ENCODE results near the gene BTBD9. TPM values are rescaled to one million over a fixed set of nuclear protein-coding genes. Genes with fewer than 3 reads are reported as not detected.

Gene BTBD9
- total RNA-seq, 1 donor from 2014 or later = 10.3 TPM

GRCh38 chr6:38208028-38208427 lies 431.7 kb downstream of the BTBD9 start:
- no peaks in the 10 kb centered on the region for H3K36me3 Mint-ChIP-seq (ENCODE audit: low read depth, unreplicated experiment)
- H2AFZ ChIP-seq (ENCODE audit: low read depth, low read length) = no peak overlapping the region
- H3K4me1 Mint-ChIP-seq (ENCODE audit: low read depth, unreplicated experiment) = peaks cover 8% of the 10 kb centered on the region
- TF ChIP-seq CTCF (IDR thresholded peaks at IDR 0.05; ENCODE audit: insufficient read depth, low read depth, low read length) = no peak
- no peak for TF ChIP-seq EZH2 (IDR thresholded peaks at IDR 0.05; ENCODE audit: insufficient read depth, low read length)
- no peaks in the 10 kb centered on the region for H3K36me3 ChIP-seq (ENCODE audit: insufficient read depth, low read length)
- H3K27ac ChIP-seq (ENCODE audit: low read depth, low read length) = no peak overlapping the region
- H3K4me1 ChIP-seq (ENCODE audit: insufficient read depth, low read length) = no peaks in the 10 kb centered on the region
- DNase-seq (ENCODE audit: low read depth) = no peak
- no peak overlapping the region for H3K4me2 ChIP-seq (ENCODE audit: low read length)
- H3K4me3 Mint-ChIP-seq (ENCODE audit: unreplicated experiment) = no peak overlapping the region
- H3K9ac ChIP-seq (ENCODE audit: low read length) = no peak overlapping the region
- no peaks in the 10 kb centered on the region for H3K27me3 Mint-ChIP-seq (ENCODE audit: low read depth, unreplicated experiment)
- H4K20me1 ChIP-seq (ENCODE audit: insufficient read depth, low read length) = no peaks in the 10 kb centered on the region
- H3K27ac Mint-ChIP-seq (ENCODE audit: unreplicated experiment) = no peak overlapping the region
- peaks cover 5% of the 10 kb centered on the region for H3K9me3 Mint-ChIP-seq (ENCODE audit: unreplicated experiment)
- FAIRE-seq = no peak
- no peaks in the 10 kb centered on the region for H3K27me3 ChIP-seq (ENCODE audit: insufficient read depth, low read length)
- H3K9me3 ChIP-seq (ENCODE audit: insufficient read depth, low read depth, low read length) = no peaks in the 10 kb centered on the region
- H3K4me3 ChIP-seq (ENCODE audit: insufficient read depth, low read depth, low read length) = no peak overlapping the region
- no peaks in the 10 kb centered on the region for H3K79me2 ChIP-seq (ENCODE audit: insufficient read depth, low read length)

- Histone ChIP-seq H3K9me3 (ENCODE audit: insufficient read depth, low read depth, low read length) (no peaks in the 10 kb centered on the region), H3K9ac (ENCODE audit: low read length) (no peak overlapping the region), H3K4me3 (ENCODE audit: insufficient read depth, low read depth, low read length) (no peak overlapping the region), H4K20me1 (ENCODE audit: insufficient read depth, low read length) (no peaks in the 10 kb centered on the region), H3K36me3 (ENCODE audit: insufficient read depth, low read length) (no peaks in the 10 kb centered on the region), H3K27ac (ENCODE audit: low read depth, low read length) (no peak overlapping the region), H3K4me1 (ENCODE audit: insufficient read depth, low read length) (no peaks in the 10 kb centered on the region), H3K27me3 (ENCODE audit: insufficient read depth, low read length) (no peaks in the 10 kb centered on the region), H3K4me2 (ENCODE audit: low read length) (no peak overlapping the region), H3K79me2 (ENCODE audit: insufficient read depth, low read length) (no peaks in the 10 kb centered on the region), H2AFZ (ENCODE audit: low read depth, low read length) (no peak overlapping the region)
- H3K4me3 Mint-ChIP-seq (ENCODE audit: unreplicated experiment) = no peak overlapping the region
- H3K27me3 Mint-ChIP-seq (ENCODE audit: low read depth, unreplicated experiment) = no peaks in the 10 kb centered on the region
- H3K9me3 Mint-ChIP-seq (ENCODE audit: unreplicated experiment) = peaks cover 5% of the 10 kb centered on the region
- TF ChIP-seq CTCF (IDR thresholded peaks at IDR 0.05; ENCODE audit: insufficient read depth, low read depth, low read length) = no peak
- no peak for TF ChIP-seq EZH2 (IDR thresholded peaks at IDR 0.05; ENCODE audit: insufficient read depth, low read length)
- H3K36me3 Mint-ChIP-seq (ENCODE audit: low read depth, unreplicated experiment) = no peaks in the 10 kb centered on the region
- DNase-seq (ENCODE audit: low read depth) = no peak
- H3K4me1 Mint-ChIP-seq (ENCODE audit: low read depth, unreplicated experiment) = peaks cover 3% of the 10 kb centered on the region
- FAIRE-seq = no peak
- no peak overlapping the region for H3K27ac Mint-ChIP-seq (ENCODE audit: unreplicated experiment)
Measured at GRCh38 chr6:38207375-38207774, 432.4 kb downstream of the BTBD9 start.

GRCh38 chr6:38198219-38198618 lies 441.5 kb downstream of the BTBD9 start:
- FAIRE-seq = no peak
- Histone ChIP-seq H3K27me3 (ENCODE audit: insufficient read depth, low read length) (no peaks in the 10 kb centered on the region), H3K4me1 (ENCODE audit: insufficient read depth, low read length) (no peaks in the 10 kb centered on the region), H3K9ac (ENCODE audit: low read length) (no peak overlapping the region), H3K36me3 (ENCODE audit: insufficient read depth, low read length) (no peaks in the 10 kb centered on the region), H3K4me3 (ENCODE audit: insufficient read depth, low read depth, low read length) (no peak overlapping the region), H3K4me2 (ENCODE audit: low read length) (no peak overlapping the region), H2AFZ (ENCODE audit: low read depth, low read length) (no peak overlapping the region), H3K9me3 (ENCODE audit: insufficient read depth, low read depth, low read length) (no peaks in the 10 kb centered on the region), H3K27ac (ENCODE audit: low read depth, low read length) (no peak overlapping the region), H3K79me2 (ENCODE audit: insufficient read depth, low read length) (no peaks in the 10 kb centered on the region), H4K20me1 (ENCODE audit: insufficient read depth, low read length) (no peaks in the 10 kb centered on the region)
- Mint-ChIP-seq H3K9me3 (ENCODE audit: unreplicated experiment) (no peaks in the 10 kb centered on the region), H3K4me3 (ENCODE audit: unreplicated experiment) (no peak overlapping the region), H3K4me1 (ENCODE audit: low read depth, unreplicated experiment) (no peaks in the 10 kb centered on the region), H3K27me3 (ENCODE audit: low read depth, unreplicated experiment) (no peaks in the 10 kb centered on the region), H3K27ac (ENCODE audit: unreplicated experiment) (no peak overlapping the region), H3K36me3 (ENCODE audit: low read depth, unreplicated experiment) (no peaks in the 10 kb centered on the region)
- DNase-seq (ENCODE audit: low read depth) = no peak
- TF ChIP-seq EZH2 (IDR thresholded peaks at IDR 0.05; ENCODE audit: insufficient read depth, low read length) (no peak), CTCF (IDR thresholded peaks at IDR 0.05; ENCODE audit: insufficient read depth, low read depth, low read length) (no peak)
